KMS-11 (cell line): ENCODE results near the gene DDX24.

Experiments used
- H2AFZ ChIP-seq: fragments of 200-600 bp; sonication (generic); 2 replicates; pipeline ENCODE4 v1.6.1; 2016; ENCODE audit warnings: antibody characterized with exemption, mixed run types, low read depth
- H3K27ac ChIP-seq: fragments of 200-600 bp; sonication (generic); 2 replicates; pipeline ENCODE4 v1.6.1; 2016; ENCODE audit warnings: mild to moderate bottlenecking, mixed run types
- H3K27me3 ChIP-seq: fragments of 200-600 bp; sonication (generic); 2 replicates; pipeline ENCODE4 v1.6.1; 2017; ENCODE audit warnings: mild to moderate bottlenecking, low read depth, mixed run types, moderate library complexity; ENCODE audit not compliant: insufficient read depth
- H3K36me3 ChIP-seq: fragments of 200-600 bp; sonication (generic); 2 replicates; pipeline ENCODE4 v1.6.1; 2017; ENCODE audit warnings: mild to moderate bottlenecking, mixed run types; ENCODE audit not compliant: insufficient read depth
- H3K4me1 ChIP-seq: fragments of 200-600 bp; sonication (generic); 2 replicates; pipeline ENCODE4 v1.6.1; 2016; ENCODE audit warnings: mild to moderate bottlenecking, low read depth, mixed run types; ENCODE audit not compliant: poor library complexity, severe bottlenecking
- H3K4me2 ChIP-seq: fragments of 200-600 bp; sonication (generic); 2 replicates; pipeline ENCODE4 v1.7.0; 2016; ENCODE audit warnings: mild to moderate bottlenecking, mixed run types
- H3K4me3 ChIP-seq: fragments of 200-600 bp; sonication (generic); IDR thresholded peaks from 2 replicates; pipeline ENCODE4 v1.6.1; 2017; ENCODE audit warnings: low read depth, low read length, mixed read lengths; ENCODE audit not compliant: insufficient read depth
- H3K79me2 ChIP-seq: fragments of 200-600 bp; sonication (generic); 2 replicates; pipeline ENCODE4 v1.6.1; 2016; ENCODE audit warnings: low read depth, mixed run types; ENCODE audit not compliant: insufficient read depth
- H3K9ac ChIP-seq: fragments of 200-600 bp; sonication (generic); 2 replicates; pipeline ENCODE4 v1.6.1; 2016; ENCODE audit warnings: mild to moderate bottlenecking, mixed run types
- H4K20me1 ChIP-seq: fragments of 200-600 bp; sonication (generic); 2 replicates; pipeline ENCODE4 v1.6.1; 2016; ENCODE audit warnings: mild to moderate bottlenecking, mixed run types; ENCODE audit not compliant: insufficient read depth
- CTCF ChIP-seq: fragments of 200-600 bp; sonication (generic); conservative IDR thresholded peaks from 2 replicates; pipeline ENCODE4 v1.6.1; 2017; ENCODE audit warnings: low read depth, mild to moderate bottlenecking, antibody characterized with exemption, low read length, moderate library complexity, mixed read lengths

DDX24 gene

GRCh38 chr14:94044476-94045091, 36.4 kb downstream of the DDX24 start:
- Histone ChIP-seq H3K79me2 (no peaks in the 10 kb centered on the region), H2AFZ (no peak overlapping the region), H3K4me3 (no peak overlapping the region), H3K4me2 (no peak overlapping the region), H3K9ac (no peak overlapping the region), H3K27me3 (no peaks in the 10 kb centered on the region), H3K27ac (no peak overlapping the region), H3K4me1 (no peaks in the 10 kb centered on the region), H4K20me1 (no peaks in the 10 kb centered on the region), H3K36me3 (no peaks in the 10 kb centered on the region)
- no peak for TF ChIP-seq CTCF

DNA sequence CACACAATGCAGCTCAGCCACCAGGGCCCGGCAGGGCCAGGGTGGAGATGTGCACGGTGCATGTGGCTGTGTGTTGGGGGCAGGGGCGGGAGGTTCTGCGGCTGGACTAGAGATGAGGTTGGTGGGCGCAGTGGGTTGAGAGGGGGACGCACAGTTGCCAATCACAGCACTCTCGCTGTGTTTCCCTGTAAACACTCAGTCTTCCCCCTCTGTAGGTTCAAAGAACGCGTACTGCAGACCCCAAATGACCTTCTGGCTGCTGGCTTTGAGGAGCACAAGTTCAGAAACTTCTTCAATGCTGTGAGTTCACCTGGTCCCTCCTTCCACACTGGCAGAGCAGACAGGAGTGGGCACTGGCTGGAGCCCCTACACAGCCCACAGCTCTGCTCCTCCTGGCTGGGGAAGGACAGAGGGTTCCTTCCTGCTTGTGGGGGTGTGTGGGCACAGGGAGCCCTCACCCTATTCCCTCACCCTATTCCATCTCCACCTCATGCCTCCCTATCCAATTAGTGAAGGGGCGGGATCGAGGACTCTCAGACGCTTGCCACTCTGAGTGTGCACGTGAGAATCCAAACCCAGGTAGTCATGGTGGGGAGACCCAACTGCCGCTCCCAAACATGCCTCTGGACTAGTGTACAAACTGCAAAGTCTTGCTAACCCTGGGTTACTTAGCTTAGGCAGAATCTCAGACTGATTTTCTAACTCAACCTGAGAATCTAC, 37.1 kb downstream of the DDX24 start:
- Histone ChIP-seq H2AFZ (no peak overlapping the region), H3K4me1 (no peaks in the 10 kb centered on the region), H4K20me1 (no peaks in the 10 kb centered on the region), H3K4me2 (no peak overlapping the region), H3K9ac (no peak overlapping the region), H3K36me3 (no peaks in the 10 kb centered on the region), H3K27me3 (no peaks in the 10 kb centered on the region), H3K4me3 (no peak overlapping the region), H3K79me2 (no peaks in the 10 kb centered on the region), H3K27ac (no peak overlapping the region)
- no peak for TF ChIP-seq CTCF

GRCh38 chr14:94043111-94043755, 37.8 kb downstream of the DDX24 start:
- Histone ChIP-seq H3K4me1 (no peaks in the 10 kb centered on the region), H3K4me2 (no peak overlapping the region), H3K36me3 (no peaks in the 10 kb centered on the region), H4K20me1 (no peaks in the 10 kb centered on the region), H3K4me3 (no peak overlapping the region), H2AFZ (no peak overlapping the region), H3K9ac (no peak overlapping the region), H3K27me3 (no peaks in the 10 kb centered on the region), H3K27ac (no peak overlapping the region), H3K79me2 (no peaks in the 10 kb centered on the region)
- no peak for TF ChIP-seq CTCF

GRCh38 chr14:94042433-94043091, 38.4 kb downstream of the DDX24 start:
- no peak for TF ChIP-seq CTCF
- Histone ChIP-seq H3K27me3 (no peaks in the 10 kb centered on the region), H4K20me1 (no peaks in the 10 kb centered on the region), H3K4me2 (no peak overlapping the region), H3K4me1 (no peaks in the 10 kb centered on the region), H3K4me3 (no peak overlapping the region), H3K27ac (no peak overlapping the region), H3K9ac (no peak overlapping the region), H3K79me2 (no peaks in the 10 kb centered on the region), H2AFZ (no peak overlapping the region), H3K36me3 (no peaks in the 10 kb centered on the region)
